ENCODE measurements around the gene RCN2.

RCN2 gene

GRCh38 chr15:76973362-76973743 is 41.8 kb downstream of the RCN2 start:
- Histone ChIP-seq H3K4me3 (ENCODE audit: low read length in 2 of 2) (no peak overlapping the region), H3K9ac (ENCODE audit: low read depth in 1 of 2, low read length in 2 of 2) (no peak overlapping the region), H3K27ac (ENCODE audit: low read depth in 2 of 2, low read length in 2 of 2) (no peak overlapping the region), H3K9me3 (ENCODE audit: control insufficient read depth in 2 of 2, low read length in 2 of 2) (no peaks in the 10 kb centered on the region), H3K36me3 (ENCODE audit: control insufficient read depth in 2 of 2, insufficient read depth in 2 of 2, low read length in 2 of 2) (no peaks in the 10 kb centered on the region), H3K27me3 (ENCODE audit: control insufficient read depth in 2 of 2, insufficient read depth in 2 of 2, low read length in 2 of 2) (no peaks in the 10 kb centered on the region), H3K4me1 (ENCODE audit: control insufficient read depth in 2 of 2, insufficient read depth in 2 of 2, low read length in 2 of 2) (no peaks in the 10 kb centered on the region)

GRCh38 chr15:76973906-76974305 is 42.4 kb downstream of the RCN2 start:
- H3K4me3 ChIP-seq (ENCODE audit: low read length in 2 of 2): no peak overlapping the region

GRCh38 chr15:76974456-76975036 is 43.0 kb downstream of the RCN2 start:
- H3K4me1 ChIP-seq (ENCODE audit: control insufficient read depth in 2 of 2, insufficient read depth in 2 of 2, low read length in 2 of 2): no peaks in the 10 kb centered on the region
- H3K27me3 ChIP-seq (ENCODE audit: control insufficient read depth in 2 of 2, insufficient read depth in 2 of 2, low read length in 2 of 2): no peaks in the 10 kb centered on the region
- no peak overlapping the region for H3K9ac ChIP-seq (ENCODE audit: low read depth in 1 of 2, low read length in 2 of 2)
- H3K36me3 ChIP-seq (ENCODE audit: control insufficient read depth in 2 of 2, insufficient read depth in 2 of 2, low read length in 2 of 2): no peaks in the 10 kb centered on the region
- no peak overlapping the region for H3K27ac ChIP-seq (ENCODE audit: low read depth in 2 of 2, low read length in 2 of 2)
- H3K9me3 ChIP-seq (ENCODE audit: control insufficient read depth in 2 of 2, low read length in 2 of 2): no peaks in the 10 kb centered on the region
- no peak overlapping the region for H3K4me3 ChIP-seq (ENCODE audit: low read length in 2 of 2)

More at GRCh38 chr15:76973906-76974305, 42.4 kb downstream of the RCN2 start:
- no peaks in the 10 kb centered on the region for H3K27me3 ChIP-seq (ENCODE audit: control insufficient read depth in 2 of 2, insufficient read depth in 2 of 2, low read length in 2 of 2)
- no peak overlapping the region for H3K9ac ChIP-seq (ENCODE audit: low read depth in 1 of 2, low read length in 2 of 2)
- H3K27ac ChIP-seq (ENCODE audit: low read depth in 2 of 2, low read length in 2 of 2): no peak overlapping the region
- H3K9me3 ChIP-seq (ENCODE audit: control insufficient read depth in 2 of 2, low read length in 2 of 2): no peaks in the 10 kb centered on the region
- H3K36me3 ChIP-seq (ENCODE audit: control insufficient read depth in 2 of 2, insufficient read depth in 2 of 2, low read length in 2 of 2): no peaks in the 10 kb centered on the region
- H3K4me1 ChIP-seq (ENCODE audit: control insufficient read depth in 2 of 2, insufficient read depth in 2 of 2, low read length in 2 of 2): no peaks in the 10 kb centered on the region

GRCh38 chr15:76976141-76976540 is 44.6 kb downstream of the RCN2 start:
- H3K36me3 ChIP-seq (ENCODE audit: control insufficient read depth in 2 of 2, insufficient read depth in 2 of 2, low read length in 2 of 2): no peaks in the 10 kb centered on the region
- H3K9ac ChIP-seq (ENCODE audit: low read depth in 1 of 2, low read length in 2 of 2): no peak overlapping the region
- H3K4me1 ChIP-seq (ENCODE audit: control insufficient read depth in 2 of 2, insufficient read depth in 2 of 2, low read length in 2 of 2): no peaks in the 10 kb centered on the region
- H3K27me3 ChIP-seq (ENCODE audit: control insufficient read depth in 2 of 2, insufficient read depth in 2 of 2, low read length in 2 of 2): no peaks in the 10 kb centered on the region
- H3K4me3 ChIP-seq (ENCODE audit: low read length in 2 of 2): no peak overlapping the region
- H3K9me3 ChIP-seq (ENCODE audit: control insufficient read depth in 2 of 2, low read length in 2 of 2): no peaks in the 10 kb centered on the region
- no peak overlapping the region for H3K27ac ChIP-seq (ENCODE audit: low read depth in 2 of 2, low read length in 2 of 2)

GRCh38 chr15:76976572-76977270 is 45.2 kb downstream of the RCN2 start:
- H3K27me3 ChIP-seq (ENCODE audit: control insufficient read depth in 2 of 2, insufficient read depth in 2 of 2, low read length in 2 of 2): no peaks in the 10 kb centered on the region

GRCh38 chr15:76978522-76979330 is 47.2 kb downstream of the RCN2 start:
- no peaks in the 10 kb centered on the region for H3K27me3 ChIP-seq (ENCODE audit: control insufficient read depth in 2 of 2, insufficient read depth in 2 of 2, low read length in 2 of 2)
- no peak overlapping the region for H3K27ac ChIP-seq (ENCODE audit: low read depth in 2 of 2, low read length in 2 of 2)
- H3K4me3 ChIP-seq (ENCODE audit: low read length in 2 of 2): no peak overlapping the region
- H3K9ac ChIP-seq (ENCODE audit: low read depth in 1 of 2, low read length in 2 of 2): no peak overlapping the region
- H3K36me3 ChIP-seq (ENCODE audit: control insufficient read depth in 2 of 2, insufficient read depth in 2 of 2, low read length in 2 of 2): no peaks in the 10 kb centered on the region
- H3K9me3 ChIP-seq (ENCODE audit: control insufficient read depth in 2 of 2, low read length in 2 of 2): no peaks in the 10 kb centered on the region
- H3K4me1 ChIP-seq (ENCODE audit: control insufficient read depth in 2 of 2, insufficient read depth in 2 of 2, low read length in 2 of 2): no peaks in the 10 kb centered on the region

More at GRCh38 chr15:76976572-76977270, 45.2 kb downstream of the RCN2 start:
- H3K36me3 ChIP-seq (ENCODE audit: control insufficient read depth in 2 of 2, insufficient read depth in 2 of 2, low read length in 2 of 2): no peaks in the 10 kb centered on the region
- no peak overlapping the region for H3K27ac ChIP-seq (ENCODE audit: low read depth in 2 of 2, low read length in 2 of 2)
- H3K9ac ChIP-seq (ENCODE audit: low read depth in 1 of 2, low read length in 2 of 2): no peak overlapping the region
- no peaks in the 10 kb centered on the region for H3K9me3 ChIP-seq (ENCODE audit: control insufficient read depth in 2 of 2, low read length in 2 of 2)
- no peaks in the 10 kb centered on the region for H3K4me1 ChIP-seq (ENCODE audit: control insufficient read depth in 2 of 2, insufficient read depth in 2 of 2, low read length in 2 of 2)
- H3K4me3 ChIP-seq (ENCODE audit: low read length in 2 of 2): no peak overlapping the region

GRCh38 chr15:76979331-76979925 is 47.9 kb downstream of the RCN2 start:
- Histone ChIP-seq H3K27me3 (ENCODE audit: control insufficient read depth in 2 of 2, insufficient read depth in 2 of 2, low read length in 2 of 2) (no peaks in the 10 kb centered on the region), H3K4me1 (ENCODE audit: control insufficient read depth in 2 of 2, insufficient read depth in 2 of 2, low read length in 2 of 2) (no peaks in the 10 kb centered on the region), H3K27ac (ENCODE audit: low read depth in 2 of 2, low read length in 2 of 2) (no peak overlapping the region), H3K4me3 (ENCODE audit: low read length in 2 of 2) (no peak overlapping the region), H3K9ac (ENCODE audit: low read depth in 1 of 2, low read length in 2 of 2) (no peak overlapping the region), H3K9me3 (ENCODE audit: control insufficient read depth in 2 of 2, low read length in 2 of 2) (no peaks in the 10 kb centered on the region), H3K36me3 (ENCODE audit: control insufficient read depth in 2 of 2, insufficient read depth in 2 of 2, low read length in 2 of 2) (no peaks in the 10 kb centered on the region)

GRCh38 chr15:76979996-76980520 is 48.5 kb downstream of the RCN2 start:
- Histone ChIP-seq H3K4me3 (ENCODE audit: low read length in 2 of 2) (no peak overlapping the region), H3K27me3 (ENCODE audit: control insufficient read depth in 2 of 2, insufficient read depth in 2 of 2, low read length in 2 of 2) (no peaks in the 10 kb centered on the region), H3K9me3 (ENCODE audit: control insufficient read depth in 2 of 2, low read length in 2 of 2) (no peaks in the 10 kb centered on the region), H3K36me3 (ENCODE audit: control insufficient read depth in 2 of 2, insufficient read depth in 2 of 2, low read length in 2 of 2) (no peaks in the 10 kb centered on the region), H3K4me1 (ENCODE audit: control insufficient read depth in 2 of 2, insufficient read depth in 2 of 2, low read length in 2 of 2) (no peaks in the 10 kb centered on the region), H3K27ac (ENCODE audit: low read depth in 2 of 2, low read length in 2 of 2) (no peak overlapping the region), H3K9ac (ENCODE audit: low read depth in 1 of 2, low read length in 2 of 2) (no peak overlapping the region)

- H3K4me3 ChIP-seq (ENCODE audit: low read length in 2 of 2): no peak overlapping the region
- H3K9me3 ChIP-seq (ENCODE audit: control insufficient read depth in 2 of 2, low read length in 2 of 2): no peaks in the 10 kb centered on the region
- H3K4me1 ChIP-seq (ENCODE audit: control insufficient read depth in 2 of 2, insufficient read depth in 2 of 2, low read length in 2 of 2): no peaks in the 10 kb centered on the region
- H3K9ac ChIP-seq (ENCODE audit: low read depth in 1 of 2, low read length in 2 of 2): no peak overlapping the region
- H3K27me3 ChIP-seq (ENCODE audit: control insufficient read depth in 2 of 2, insufficient read depth in 2 of 2, low read length in 2 of 2): no peaks in the 10 kb centered on the region
- no peaks in the 10 kb centered on the region for H3K36me3 ChIP-seq (ENCODE audit: control insufficient read depth in 2 of 2, insufficient read depth in 2 of 2, low read length in 2 of 2)
- no peak overlapping the region for H3K27ac ChIP-seq (ENCODE audit: low read depth in 2 of 2, low read length in 2 of 2)
Observed at GRCh38 chr15:76982356-76982755, 50.8 kb downstream of the RCN2 start.

- H3K4me3 ChIP-seq (ENCODE audit: low read length in 2 of 2): no peak overlapping the region
- H3K4me1 ChIP-seq (ENCODE audit: control insufficient read depth in 2 of 2, insufficient read depth in 2 of 2, low read length in 2 of 2): no peaks in the 10 kb centered on the region
- no peak overlapping the region for H3K27ac ChIP-seq (ENCODE audit: low read depth in 2 of 2, low read length in 2 of 2)
- H3K27me3 ChIP-seq (ENCODE audit: control insufficient read depth in 2 of 2, insufficient read depth in 2 of 2, low read length in 2 of 2): no peaks in the 10 kb centered on the region
- H3K36me3 ChIP-seq (ENCODE audit: control insufficient read depth in 2 of 2, insufficient read depth in 2 of 2, low read length in 2 of 2): no peaks in the 10 kb centered on the region
- no peaks in the 10 kb centered on the region for H3K9me3 ChIP-seq (ENCODE audit: control insufficient read depth in 2 of 2, low read length in 2 of 2)
- H3K9ac ChIP-seq (ENCODE audit: low read depth in 1 of 2, low read length in 2 of 2): no peak overlapping the region
Observed at GRCh38 chr15:76982756-76983155, 51.2 kb downstream of the RCN2 start.
